ENCODE measurements around the gene CBFA2T3. TPM values are rescaled to one million over a fixed set of nuclear protein-coding genes. Genes with fewer than 3 reads are reported as not detected.
A peak's percentile ranks its signal among the peaks of the same experiment; 100 is the strongest.

The CBFA2T3 gene
- total and polyA plus RNA-seq, 2 of the 8 experiments (the other 6 are each of a cell fraction or from before 2014, with no cell fraction given): 0.51 to 1.3 TPM

DNA sequence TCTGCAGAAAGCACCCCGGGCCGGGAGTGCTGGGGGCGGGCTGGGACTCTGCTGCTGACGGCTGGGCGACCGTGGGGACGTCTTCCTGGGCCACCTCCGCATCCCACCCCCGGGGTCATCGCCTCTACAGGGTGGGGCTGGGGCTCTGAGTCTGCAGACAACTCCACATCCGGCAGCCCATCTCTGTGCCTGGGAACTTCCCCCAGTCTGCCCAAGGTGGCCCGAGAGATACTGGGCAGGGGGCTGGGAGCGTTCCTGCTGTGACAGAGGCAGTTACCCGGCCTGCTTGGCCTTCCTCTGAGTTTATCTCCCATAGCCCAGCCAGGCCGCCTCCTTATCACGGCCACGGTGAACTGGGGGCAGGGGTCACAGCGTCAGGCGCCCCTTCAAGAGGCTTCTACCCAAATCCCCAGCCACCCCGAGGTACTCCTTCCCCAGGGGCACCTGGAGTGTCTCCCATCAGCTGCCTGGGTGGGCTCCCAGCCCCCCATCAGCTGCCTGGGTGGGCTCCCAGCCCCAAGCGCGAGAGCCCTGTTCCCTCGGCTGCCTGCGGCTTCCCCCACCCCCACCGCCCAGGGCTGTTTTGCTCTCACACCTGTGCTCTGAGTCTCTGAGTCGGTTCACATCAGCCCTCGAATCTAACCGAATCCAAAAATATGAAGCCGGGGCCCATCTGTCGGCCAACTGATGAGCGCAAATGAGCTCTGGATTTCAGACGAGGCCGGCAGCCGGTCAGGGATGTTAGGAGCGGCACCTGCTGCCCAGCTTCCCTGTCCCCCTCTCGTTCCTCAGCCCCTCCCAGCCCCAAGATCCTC lies 15.6 kb upstream of the CBFA2T3 start:
- Histone ChIP-seq H3K27ac (ENCODE audit: low read depth, low read length) (no peak overlapping the region), H3K23me2 (ENCODE audit: low read depth, low read length) (no peaks in the 10 kb centered on the region), H3K4me1 (replicated peaks in 1 of 4; ENCODE audit: control insufficient read depth in 3 of 4, insufficient read depth in 4 of 4, low read length in 3 of 4) (peaks cover 0 to 14% (median 11%) of the 10 kb centered on the region in 4 experiments; a peak in 6 of 7 replicates), H3K14ac (ENCODE audit: insufficient read length) (no peak overlapping the region), H3K9ac (replicated peaks in 1 of 4; ENCODE audit: extremely low read depth in 1 of 4, low read depth in 3 of 4, low read length in 3 of 4) (no peak overlapping the region), H3K27me3 (replicated peaks in 1 of 4; ENCODE audit: control insufficient read depth in 3 of 4, extremely low read depth in 1 of 4, insufficient read depth in 3 of 4, low read length in 3 of 4) (no peaks in the 10 kb centered on the region; a peak in 1 of 7 replicates), H2BK15ac (ENCODE audit: low read length) (no peak overlapping the region), H4K91ac (replicated peaks; ENCODE audit: insufficient read length, low read length) (peak overlapping the region; percentile 6), H3K18ac (ENCODE audit: extremely low read depth, low read length) (peak overlapping the region; percentile 13), H3K79me1 (ENCODE audit: low read depth, low read length) (no peaks in the 10 kb centered on the region), H3K36me3 (ENCODE audit: control insufficient read depth in 2 of 4, insufficient read depth in 4 of 4, low read length in 3 of 4) (no peaks in the 10 kb centered on the region), H3K23ac (ENCODE audit: insufficient read length) (no peak overlapping the region), H2AFZ (ENCODE audit: low read length) (peak overlapping the region; percentile 6; the same call in 1 of the 2 replicates), H4K5ac (ENCODE audit: insufficient read length, low read depth, low read length) (no peak overlapping the region), H3K4ac (replicated peaks; ENCODE audit: insufficient read length, low read depth, low read length) (peak overlapping the region; percentile 38), H2AK5ac (ENCODE audit: low read depth, low read length) (no peak overlapping the region), H2BK120ac (replicated peaks; ENCODE audit: low read depth, low read length) (no peak overlapping the region), H3K4me2 (ENCODE audit: insufficient read depth in 1 of 2, low read depth in 2 of 2, low read length in 2 of 2) (peak overlapping the region; percentile 26 to 55; a peak in 2 of 4 replicates), H3K9me3 (ENCODE audit: insufficient read depth in 2 of 2, low read depth in 1 of 2, low read length in 1 of 2) (peaks cover 6 to 7% of the 10 kb centered on the region in 2 experiments; a peak in 3 of 4 replicates), H2BK5ac (ENCODE audit: low read depth, low read length) (peak overlapping the region; percentile 26; the same call in 1 of the 2 replicates), H3K4me3 (ENCODE audit: extremely low read depth in 1 of 4, insufficient read depth in 2 of 4, low read depth in 3 of 4, low read length in 4 of 4) (peak overlapping the region in 1 of 4 experiments; percentile 7; a peak in 1 of 8 replicates), H2BK12ac (ENCODE audit: low read depth, low read length) (0 out of 2 replicates have a peak overlapping the region, but pooled peaks have one; percentile 1), H2BK20ac (ENCODE audit: low read length) (peak overlapping the region; percentile 48; the same call in 1 of the 2 replicates), H4K8ac (ENCODE audit: extremely low read depth, insufficient read depth, low read length) (no peak overlapping the region; the same call in 1 of the 2 replicates), H3K56ac (replicated peaks; ENCODE audit: insufficient read length, low read depth, low read length) (no peak overlapping the region), H4K20me1 (replicated peaks in 1 of 2; ENCODE audit: control insufficient read depth in 1 of 2, insufficient read depth in 2 of 2, low read length in 2 of 2) (no peaks in the 10 kb centered on the region), H3K79me2 (ENCODE audit: control insufficient read depth in 1 of 2, insufficient read depth in 2 of 2, low read length in 2 of 2) (no peaks in the 10 kb centered on the region)
- ChIA-PET CTCF (ENCODE audit: partially characterized antibody) (interaction anchor here (0.8 to 0.9 kb wide), 2 partner anchors 113 to 175 kb away, joined by 3 to 4 read pairs; no protein-coding TSS in a partner anchor), POLR2A (ENCODE audit: partially characterized antibody) (interaction anchor here (1.0 kb wide), 1 partner anchor 14 kb away, joined by 4 read pairs; no protein-coding TSS in a partner anchor)
- DNase-seq (ENCODE audit: low read depth in 1 of 2, low spot score in 2 of 2) (no peak), FAIRE-seq (no peak)
- 73% methylated on average over 35 of the region's 36 CpGs; no CpG with 5 or more reads in 1 of the 2 experiments for WGBS, 2 experiments (ENCODE audit: extremely low coverage in 1 of 2, insufficient coverage in 1 of 2, insufficient read length in 1 of 2, insufficient replicate concordance in 2 of 2, low coverage in 1 of 2, low lambda C conversion rate in 2 of 2, missing lambda C conversion rate in 1 of 2)
